Suprapubic skin (tissue), 4 donors: Measurements from ENCODE around the gene KRTDAP.

Experiments used
- EP300 ChIP-seq: sonication (generic); formaldehyde crosslinking; IDR thresholded peaks from one replicate; pipeline ENCODE4 v1.6.1; 2017; ENCODE audit warnings: antibody characterized with exemption
- POLR2A ChIP-seq, 2 donors: fragments of 450-650 bp; IDR thresholded peaks; one replicate each; pipeline ENCODE4 v1.6.1; 2017; ENCODE audit warnings: antibody characterized with exemption in 2 of 2, mild to moderate bottlenecking in 2 of 2, moderate library complexity in 2 of 2
- POLR2AphosphoS5 ChIP-seq, 3 donors: sonication (generic); formaldehyde crosslinking; IDR thresholded peaks; one replicate each; pipeline ENCODE4 v1.6.1; 2017; ENCODE audit warnings: antibody characterized with exemption in 3 of 3
- TF ChIP-seq, protein P1 (sequence below), 2 donors: fragments of 200-600 bp in 1 of 2; fragments of 450-650 bp in 1 of 2; sonication (generic) in 1 of 2; IDR thresholded peaks; one replicate each; pipeline ENCODE4 v1.5.1; 2016 to 2019; ENCODE audit warnings: antibody characterized with exemption in 2 of 2, mild to moderate bottlenecking in 1 of 2, moderate library complexity in 1 of 2

DNA sequence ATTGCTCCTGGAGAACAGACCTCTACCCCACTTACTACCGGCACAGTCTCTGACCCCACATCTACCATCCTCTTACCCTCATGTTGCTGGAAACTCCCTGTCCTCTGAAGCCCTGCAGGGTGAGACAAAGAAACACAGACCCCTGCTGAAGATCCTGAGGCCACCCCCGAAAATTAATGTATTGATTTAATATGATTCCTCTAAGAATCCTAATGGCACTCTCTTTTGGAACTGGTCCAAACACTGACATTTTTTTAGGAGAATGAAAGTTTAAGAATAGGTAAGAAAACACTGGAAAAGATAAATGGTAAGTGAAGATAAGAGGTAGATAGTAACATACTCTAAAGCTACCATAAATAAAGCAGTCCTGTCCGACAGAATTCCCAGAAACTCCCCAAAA is 17.9 kb upstream of the KRTDAP start:
- TF ChIP-seq POLR2A (IDR thresholded peaks at IDR 0.05) (no peak), POLR2AphosphoS5 (IDR thresholded peaks at IDR 0.05) (no peak), EP300 (no peak)
- TF ChIP-seq, protein P1, sequence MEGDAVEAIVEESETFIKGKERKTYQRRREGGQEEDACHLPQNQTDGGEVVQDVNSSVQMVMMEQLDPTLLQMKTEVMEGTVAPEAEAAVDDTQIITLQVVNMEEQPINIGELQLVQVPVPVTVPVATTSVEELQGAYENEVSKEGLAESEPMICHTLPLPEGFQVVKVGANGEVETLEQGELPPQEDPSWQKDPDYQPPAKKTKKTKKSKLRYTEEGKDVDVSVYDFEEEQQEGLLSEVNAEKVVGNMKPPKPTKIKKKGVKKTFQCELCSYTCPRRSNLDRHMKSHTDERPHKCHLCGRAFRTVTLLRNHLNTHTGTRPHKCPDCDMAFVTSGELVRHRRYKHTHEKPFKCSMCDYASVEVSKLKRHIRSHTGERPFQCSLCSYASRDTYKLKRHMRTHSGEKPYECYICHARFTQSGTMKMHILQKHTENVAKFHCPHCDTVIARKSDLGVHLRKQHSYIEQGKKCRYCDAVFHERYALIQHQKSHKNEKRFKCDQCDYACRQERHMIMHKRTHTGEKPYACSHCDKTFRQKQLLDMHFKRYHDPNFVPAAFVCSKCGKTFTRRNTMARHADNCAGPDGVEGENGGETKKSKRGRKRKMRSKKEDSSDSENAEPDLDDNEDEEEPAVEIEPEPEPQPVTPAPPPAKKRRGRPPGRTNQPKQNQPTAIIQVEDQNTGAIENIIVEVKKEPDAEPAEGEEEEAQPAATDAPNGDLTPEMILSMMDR (IDR thresholded peaks at IDR 0.05): no peak
